GM12878 (cell line): ENCODE results near the gene ANKRD44. TPM values are rescaled to one million over a fixed set of nuclear protein-coding genes. Genes with fewer than 3 reads are reported as not detected.

Source experiments
- ATAC-seq: fragments of 200-7000 bp; cut with Tn5 transposase; 3 replicates; pipeline ENCODE4 v1.9.1; 2020; ENCODE audit warnings: mild to moderate bottlenecking, moderate library complexity
- BruUV-seq: library from RNA; stranded (reverse); fragments of 400-500 nt; replicated peaks from 2 replicates; lab custom pipeline; 2021; lab: Mats Ljungman, UMichigan
- CTCF ChIA-PET: fragments of 300-600 bp; sonication (Branson Sonifier 250); formaldehyde crosslinking; extraction: SDS; loops from one replicate; lab custom pipeline; 2021; ENCODE audit warnings: inconsistent platforms; lab: Yijun Ruan, JAX
- POLR2A ChIA-PET: fragments of 350-600 bp; formaldehyde crosslinking; extraction: SDS; loops from one replicate; lab custom pipeline; 2021; ENCODE audit warnings: inconsistent platforms; lab: Charles Lee
- RAD21 ChIA-PET: fragments of 300-600 bp; sonication (Branson Sonifier 250); formaldehyde crosslinking; loops from one replicate; lab custom pipeline; 2023; ENCODE audit warnings: antibody characterized with exemption; ENCODE audit not compliant: unreplicated experiment; lab: Charles Lee
- SMC1A ChIA-PET: fragments of 300-600 bp; sonication (Branson Sonifier 250); formaldehyde crosslinking; loops from one replicate; lab custom pipeline; 2023; ENCODE audit not compliant: unreplicated experiment, uncharacterized antibody; lab: Charles Lee
- DNase-seq: peaks from one replicate; pipeline ENCODE4 v3.0.0-alpha.2; 2011; ENCODE audit warnings: low read depth, low spot score
- FAIRE-seq: peaks from 3 replicates; lab custom pipeline; 2011; peaks lifted over from hg19 to GRCh38; lab: Jason Lieb, UNC
- H2AFZ ChIP-seq: 2 replicates; pipeline ENCODE4 v1.6.0; 2011; ENCODE audit warnings: low read depth, low read length, control low read depth; ENCODE audit not compliant: control insufficient read depth
- H3K27ac ChIP-seq: 2 replicates; pipeline ENCODE4 v1.5.1; 2011; ENCODE audit warnings: control low read depth; ENCODE audit not compliant: control insufficient read depth, insufficient read depth
- H3K27me3 ChIP-seq, 2 experiments: replicated peaks in 1 of 2; 2 replicates each; pipeline versions ENCODE4 v1.6.0 to v1.6.1; 2011; ENCODE audit warnings: low read length in 1 of 2; ENCODE audit not compliant: control insufficient read depth in 2 of 2, insufficient read depth in 2 of 2
- H3K36me3 ChIP-seq, 2 experiments: 2 replicates each; pipeline ENCODE4 v1.5.1; 2011; ENCODE audit warnings: low read length in 1 of 2; ENCODE audit not compliant: control insufficient read depth in 2 of 2, insufficient read depth in 2 of 2
- H3K4me1 ChIP-seq: 2 replicates; pipeline ENCODE4 v1.6.1; 2011; ENCODE audit warnings: mild to moderate bottlenecking, low read length, moderate library complexity, mixed read lengths; ENCODE audit not compliant: control insufficient read depth, insufficient read depth
- H3K4me2 ChIP-seq: 2 replicates; pipeline ENCODE4 v1.6.0; 2011; ENCODE audit warnings: control low read depth; ENCODE audit not compliant: control insufficient read depth, insufficient read depth
- H3K4me3 ChIP-seq: fragments of 200-600 bp; sonication (generic); 2 replicates; pipeline ENCODE4 v1.5.1; 2016
- H3K79me2 ChIP-seq: 2 replicates; pipeline ENCODE4 v1.6.0; 2011; ENCODE audit warnings: low read length; ENCODE audit not compliant: control insufficient read depth, insufficient read depth
- H3K9ac ChIP-seq: 2 replicates; pipeline ENCODE4 v1.8.0; 2011; ENCODE audit warnings: low read length, control low read depth, mixed read lengths; ENCODE audit not compliant: control insufficient read depth, insufficient read depth
- H3K9me3 ChIP-seq: replicated peaks from 3 replicates; pipeline ENCODE4 v1.5.1; 2011; ENCODE audit warnings: mild to moderate bottlenecking, low read length; ENCODE audit not compliant: control insufficient read depth, insufficient read depth
- H4K20me1 ChIP-seq: 2 replicates; pipeline ENCODE4 v1.6.0; 2011; ENCODE audit not compliant: control insufficient read depth, insufficient read depth
- BACH1 ChIP-seq: fragments of 450-650 bp; IDR thresholded peaks from 2 replicates; pipeline ENCODE4 v1.6.1; 2017; ENCODE audit warnings: mild to moderate bottlenecking, borderline replicate concordance
- CBX5 ChIP-seq: sonication (generic); IDR thresholded peaks from 2 replicates; pipeline ENCODE4 v1.6.1; 2016; ENCODE audit warnings: low read depth, moderate library complexity, mild to moderate bottlenecking, inconsistent platforms
- CREM ChIP-seq: IDR thresholded peaks from 2 replicates; pipeline ENCODE4 v1.6.1; 2014; ENCODE audit warnings: antibody characterized with exemption, low read depth
- IKZF1 ChIP-seq: fragments of 450-650 bp; conservative IDR thresholded peaks from 2 replicates; pipeline ENCODE4 v1.6.1; 2017; ENCODE audit warnings: antibody characterized with exemption, mild to moderate bottlenecking
- MYB ChIP-seq: fragments of 150-350 bp; IDR thresholded peaks from 2 replicates; pipeline ENCODE4 v1.6.1; 2014; ENCODE audit warnings: mild to moderate bottlenecking, low read depth, low read length, borderline replicate concordance
- MYC ChIP-seq: IDR thresholded peaks from 2 replicates; pipeline ENCODE4 v1.6.1; 2011; ENCODE audit warnings: mild to moderate bottlenecking, low read length, moderate library complexity, inconsistent platforms; ENCODE audit not compliant: insufficient read depth, insufficient replicate concordance, insufficient read length, severe bottlenecking
- NFYB ChIP-seq: IDR thresholded peaks from 2 replicates; pipeline ENCODE4 v1.6.1; 2011; ENCODE audit warnings: low read depth, mild to moderate bottlenecking, low read length, improper control_type of control experiment, moderate library complexity; ENCODE audit not compliant: insufficient read depth
- NR2F1 ChIP-seq: fragments of 450-650 bp; conservative IDR thresholded peaks from 2 replicates; pipeline ENCODE4 v1.6.1; 2017; ENCODE audit warnings: mild to moderate bottlenecking
- RAD21 ChIP-seq: IDR thresholded peaks from 2 replicates; pipeline ENCODE4 v1.6.1; 2011; ENCODE audit warnings: mild to moderate bottlenecking, low read depth, low read length, moderate library complexity; ENCODE audit not compliant: insufficient read depth
- RB1 ChIP-seq: fragments of 450-650 bp; formaldehyde crosslinking; IDR thresholded peaks from 2 replicates; pipeline ENCODE4 v1.6.1; 2017; ENCODE audit warnings: mild to moderate bottlenecking, borderline replicate concordance
- SMC3 ChIP-seq: IDR thresholded peaks from 2 replicates; pipeline ENCODE4 v1.6.1; 2011; ENCODE audit warnings: low read length, improper control_type of control experiment, borderline replicate concordance
- SPI1 ChIP-seq: IDR thresholded peaks from 2 replicates; pipeline ENCODE4 v1.6.1; 2011; ENCODE audit warnings: low read depth, mild to moderate bottlenecking, low read length, moderate library complexity, borderline replicate concordance; ENCODE audit not compliant: insufficient read depth
- TAF1 ChIP-seq: IDR thresholded peaks from 2 replicates; pipeline ENCODE4 v1.6.1; 2011; ENCODE audit warnings: mild to moderate bottlenecking, low read depth, low read length, borderline replicate concordance
- ZBED1 ChIP-seq: IDR thresholded peaks from 2 replicates; pipeline ENCODE4 v1.6.1; 2016; ENCODE audit warnings: borderline replicate concordance
- WGBS: methylation state at CpG from one replicate; pipeline ENCODE4 v1.1.6; 2016; ENCODE audit warnings: low lambda C conversion rate; ENCODE audit not compliant: insufficient replicate concordance, insufficient coverage; ENCODE audit errors: missing lambda C conversion rate; 5-methylcytosine and 5-hydroxymethylcytosine counted together
- in situ Hi-C: fragments of 300-500 bp; cut with MboI; formaldehyde crosslinking; loops from 9 replicates; pipeline ENCODE4 v1.14.3; 2018; ENCODE audit warnings: mixed read lengths
- intact Hi-C: fragments of 100-400 bp; cut with micrococcal nuclease; formaldehyde crosslinking; loops from one replicate; pipeline ENCODE4 v1.14.2; 2022; ENCODE audit not compliant: unreplicated experiment
- polyA plus RNA-seq, 11 experiments: library from polyadenylated mRNA; depleted of rRNA in 4 of 11; unstranded in 6 of 11; stranded (reverse) in 5 of 11; fragments of >200 nt; fragmentation: Nextera tagmentation in 4 of 11; fragmentation: Illumina TruSeq in 1 of 11; extraction: Ambion mirVana in 4 of 11; extraction: Trizol in 1 of 11; gene quantifications; 1 replicate in 1 of 11; 2 replicates in 10 of 11; pipeline versions ENCODE4 v1.2.1 to v1.2.3, GENCODE V29; 2011 to 2016; ENCODE audit warnings: inconsistent platforms in 2 of 11, missing spikeins in 2 of 11, low read depth in 1 of 11
- total RNA-seq, 4 experiments: library from RNA; depleted of rRNA in 3 of 4; stranded (reverse); fragments of >200 nt in 3 of 4; fragmentation: Illumina TruSeq in 1 of 4; extraction: Trizol in 1 of 4; gene quantifications; 2 replicates each; pipeline versions ENCODE4 v1.2.1 to v1.2.3, GENCODE V29; 2013 to 2021
- TF ChIP-seq, protein P1 (sequence below): IDR thresholded peaks from 2 replicates; pipeline ENCODE4 v1.6.1; 2012; ENCODE audit warnings: improper control_type of control experiment, low read depth, low read length; ENCODE audit not compliant: insufficient replicate concordance
- TF ChIP-seq, protein P2 (sequence below): fragments of 450-650 bp; IDR thresholded peaks from 2 replicates; pipeline ENCODE4 v1.6.1; 2017; ENCODE audit warnings: mild to moderate bottlenecking, moderate library complexity

Gene ANKRD44
- total and polyA plus RNA-seq, 10 of the 15 experiments (the other 5 are each of a cell fraction or from before 2014, with no cell fraction given) = 19.1 to 99.1 (median 59.6) TPM

DNA sequence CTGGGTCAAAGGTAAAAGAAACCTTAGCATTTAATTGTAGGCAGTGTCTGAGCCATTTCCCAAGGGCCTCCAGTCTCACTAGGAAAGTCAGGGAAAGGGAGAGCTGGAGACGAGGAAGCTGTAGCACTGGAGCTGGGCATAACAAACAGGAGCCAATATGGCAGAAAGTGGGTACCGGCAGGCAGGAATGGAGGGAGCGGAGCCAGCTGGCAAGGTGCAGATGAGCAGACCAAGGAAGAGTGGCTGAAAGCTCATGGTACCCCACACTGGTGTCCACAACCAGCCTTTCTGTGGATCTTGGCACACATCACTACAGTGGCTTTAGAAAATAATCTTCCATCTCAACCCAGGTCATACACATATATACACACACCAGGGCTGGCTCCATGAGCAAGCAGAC, 40.0 kb downstream of the ANKRD44 start:
- TF ChIP-seq, protein P1, sequence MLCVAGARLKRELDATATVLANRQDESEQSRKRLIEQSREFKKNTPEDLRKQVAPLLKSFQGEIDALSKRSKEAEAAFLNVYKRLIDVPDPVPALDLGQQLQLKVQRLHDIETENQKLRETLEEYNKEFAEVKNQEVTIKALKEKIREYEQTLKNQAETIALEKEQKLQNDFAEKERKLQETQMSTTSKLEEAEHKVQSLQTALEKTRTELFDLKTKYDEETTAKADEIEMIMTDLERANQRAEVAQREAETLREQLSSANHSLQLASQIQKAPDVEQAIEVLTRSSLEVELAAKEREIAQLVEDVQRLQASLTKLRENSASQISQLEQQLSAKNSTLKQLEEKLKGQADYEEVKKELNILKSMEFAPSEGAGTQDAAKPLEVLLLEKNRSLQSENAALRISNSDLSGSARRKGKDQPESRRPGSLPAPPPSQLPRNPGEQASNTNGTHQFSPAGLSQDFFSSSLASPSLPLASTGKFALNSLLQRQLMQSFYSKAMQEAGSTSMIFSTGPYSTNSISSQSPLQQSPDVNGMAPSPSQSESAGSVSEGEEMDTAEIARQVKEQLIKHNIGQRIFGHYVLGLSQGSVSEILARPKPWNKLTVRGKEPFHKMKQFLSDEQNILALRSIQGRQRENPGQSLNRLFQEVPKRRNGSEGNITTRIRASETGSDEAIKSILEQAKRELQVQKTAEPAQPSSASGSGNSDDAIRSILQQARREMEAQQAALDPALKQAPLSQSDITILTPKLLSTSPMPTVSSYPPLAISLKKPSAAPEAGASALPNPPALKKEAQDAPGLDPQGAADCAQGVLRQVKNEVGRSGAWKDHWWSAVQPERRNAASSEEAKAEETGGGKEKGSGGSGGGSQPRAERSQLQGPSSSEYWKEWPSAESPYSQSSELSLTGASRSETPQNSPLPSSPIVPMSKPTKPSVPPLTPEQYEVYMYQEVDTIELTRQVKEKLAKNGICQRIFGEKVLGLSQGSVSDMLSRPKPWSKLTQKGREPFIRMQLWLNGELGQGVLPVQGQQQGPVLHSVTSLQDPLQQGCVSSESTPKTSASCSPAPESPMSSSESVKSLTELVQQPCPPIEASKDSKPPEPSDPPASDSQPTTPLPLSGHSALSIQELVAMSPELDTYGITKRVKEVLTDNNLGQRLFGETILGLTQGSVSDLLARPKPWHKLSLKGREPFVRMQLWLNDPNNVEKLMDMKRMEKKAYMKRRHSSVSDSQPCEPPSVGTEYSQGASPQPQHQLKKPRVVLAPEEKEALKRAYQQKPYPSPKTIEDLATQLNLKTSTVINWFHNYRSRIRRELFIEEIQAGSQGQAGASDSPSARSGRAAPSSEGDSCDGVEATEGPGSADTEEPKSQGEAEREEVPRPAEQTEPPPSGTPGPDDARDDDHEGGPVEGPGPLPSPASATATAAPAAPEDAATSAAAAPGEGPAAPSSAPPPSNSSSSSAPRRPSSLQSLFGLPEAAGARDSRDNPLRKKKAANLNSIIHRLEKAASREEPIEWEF = no peak
- TF ChIP-seq NFYB (no peak), ZBED1 (no peak), BACH1 (no peak), TAF1 (no peak), IKZF1 (no peak), SPI1 (no peak), MYB (no peak), CREM (no peak), SMC3 (no peak), MYC (no peak), RB1 (no peak), RAD21 (no peak), CBX5 (no peak), NR2F1 (no peak)
- TF ChIP-seq, protein P2, sequence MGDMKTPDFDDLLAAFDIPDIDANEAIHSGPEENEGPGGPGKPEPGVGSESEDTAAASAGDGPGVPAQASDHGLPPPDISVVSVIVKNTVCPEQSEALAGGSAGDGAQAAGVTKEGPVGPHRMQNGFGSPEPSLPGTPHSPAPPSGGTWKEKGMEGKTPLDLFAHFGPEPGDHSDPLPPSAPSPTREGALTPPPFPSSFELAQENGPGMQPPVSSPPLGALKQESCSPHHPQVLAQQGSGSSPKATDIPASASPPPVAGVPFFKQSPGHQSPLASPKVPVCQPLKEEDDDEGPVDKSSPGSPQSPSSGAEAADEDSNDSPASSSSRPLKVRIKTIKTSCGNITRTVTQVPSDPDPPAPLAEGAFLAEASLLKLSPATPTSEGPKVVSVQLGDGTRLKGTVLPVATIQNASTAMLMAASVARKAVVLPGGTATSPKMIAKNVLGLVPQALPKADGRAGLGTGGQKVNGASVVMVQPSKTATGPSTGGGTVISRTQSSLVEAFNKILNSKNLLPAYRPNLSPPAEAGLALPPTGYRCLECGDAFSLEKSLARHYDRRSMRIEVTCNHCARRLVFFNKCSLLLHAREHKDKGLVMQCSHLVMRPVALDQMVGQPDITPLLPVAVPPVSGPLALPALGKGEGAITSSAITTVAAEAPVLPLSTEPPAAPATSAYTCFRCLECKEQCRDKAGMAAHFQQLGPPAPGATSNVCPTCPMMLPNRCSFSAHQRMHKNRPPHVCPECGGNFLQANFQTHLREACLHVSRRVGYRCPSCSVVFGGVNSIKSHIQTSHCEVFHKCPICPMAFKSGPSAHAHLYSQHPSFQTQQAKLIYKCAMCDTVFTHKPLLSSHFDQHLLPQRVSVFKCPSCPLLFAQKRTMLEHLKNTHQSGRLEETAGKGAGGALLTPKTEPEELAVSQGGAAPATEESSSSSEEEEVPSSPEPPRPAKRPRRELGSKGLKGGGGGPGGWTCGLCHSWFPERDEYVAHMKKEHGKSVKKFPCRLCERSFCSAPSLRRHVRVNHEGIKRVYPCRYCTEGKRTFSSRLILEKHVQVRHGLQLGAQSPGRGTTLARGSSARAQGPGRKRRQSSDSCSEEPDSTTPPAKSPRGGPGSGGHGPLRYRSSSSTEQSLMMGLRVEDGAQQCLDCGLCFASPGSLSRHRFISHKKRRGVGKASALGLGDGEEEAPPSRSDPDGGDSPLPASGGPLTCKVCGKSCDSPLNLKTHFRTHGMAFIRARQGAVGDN = no peak
- no peak overlapping the region for H3K4me3 ChIP-seq
- ChIA-PET CTCF (interaction anchor here (0.6 to 1.3 kb wide), 4 partner anchors 10 to 58 kb away, joined by 3 to 9 read pairs (median 4); no protein-coding TSS in a partner anchor), POLR2A (interaction anchor here (1.6 to 1.9 kb wide), 2 partner anchors 19 to 23 kb away, joined by 5 read pairs; no protein-coding TSS in a partner anchor), SMC1A (interaction anchor here (0.6 to 1.7 kb wide), 6 partner anchors 9 to 70 kb away, joined by 3 to 7 read pairs (median 4); no protein-coding TSS in a partner anchor), RAD21 (no interaction called here)
- no TSS peak for BruUV-seq
- no peak for FAIRE-seq
- H3K79me2 ChIP-seq = peaks cover 90% of the 10 kb centered on the region
- H3K36me3 ChIP-seq = peaks cover 2 to 5% of the 10 kb centered on the region in 2 experiments; a peak in 2 of 4 replicates
- H2AFZ ChIP-seq = no peak overlapping the region
- H3K9ac ChIP-seq = no peak overlapping the region
- DNase-seq = no peak
- H3K27ac ChIP-seq = no peak overlapping the region
- H4K20me1 ChIP-seq = no peaks in the 10 kb centered on the region; the same call in 1 of the 2 replicates
- peaks cover 40% of the 10 kb centered on the region for H3K4me1 ChIP-seq
- intact Hi-C loops = no loop called here
- H3K4me2 ChIP-seq = no peak overlapping the region
- ATAC-seq = no peak
- no peaks in the 10 kb centered on the region for H3K9me3 ChIP-seq
- H3K27me3 ChIP-seq = no peaks in the 10 kb centered on the region
- 100% methylated on average over 3 of the region's 3 CpGs for WGBS
- in situ Hi-C loops = no loop called here
